Activated CD8-positive, alpha-beta memory T cell treated with anti-CD3 and anti-CD28 coated beads, Interleukin-2, amount 50 U/mL, for 4 hours (primary cell): ENCODE results near the gene ARX.

Source experiments
- DNase-seq: peaks from one replicate; pipeline ENCODE4 v3.0.0-alpha.2; 2020

The ARX gene

DNA sequence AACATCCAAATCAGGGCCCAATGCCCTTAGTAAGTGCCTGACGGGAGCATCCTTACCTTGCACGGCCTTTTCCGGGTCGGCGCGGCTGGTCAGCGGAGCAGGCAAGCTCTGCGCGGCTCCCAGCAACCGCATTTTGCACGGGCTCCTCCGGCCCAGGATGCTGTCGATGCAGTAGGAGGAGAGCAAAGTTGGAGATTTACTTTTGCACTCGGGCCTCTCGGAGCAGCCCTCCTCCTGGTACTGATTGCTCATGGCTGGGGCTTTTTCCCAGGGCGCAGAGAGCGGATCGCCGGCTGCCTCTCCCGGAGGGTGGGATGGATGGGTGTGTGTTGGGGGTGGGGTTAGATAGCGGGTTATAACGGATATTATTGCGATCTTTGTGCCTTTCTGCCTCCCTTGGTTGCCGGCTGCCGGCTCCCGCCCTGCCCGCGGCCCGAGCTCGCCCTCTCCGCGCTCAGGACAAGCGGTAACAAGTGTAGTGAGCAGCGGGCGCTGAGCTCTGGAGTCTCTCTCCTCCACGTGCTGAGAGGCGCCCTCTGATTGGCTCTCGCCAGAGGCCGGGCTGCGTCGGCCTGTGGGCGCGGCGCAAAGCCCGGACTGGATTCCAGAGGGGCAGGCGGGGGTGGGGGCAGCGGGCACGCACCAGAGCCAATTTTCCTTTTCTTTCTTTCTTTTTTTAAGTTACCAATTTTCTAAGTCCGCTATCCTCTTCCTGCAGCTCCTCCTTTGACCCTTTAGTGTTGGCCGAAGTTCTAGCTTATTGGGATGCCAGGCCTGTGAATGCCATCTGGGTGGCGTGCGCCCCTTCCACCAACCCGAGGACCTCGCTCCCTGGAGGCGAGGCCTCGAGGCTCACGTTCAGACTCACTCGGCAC, at the start of gene ARX:
Gene ARX, minus strand, starts transcription at position 480 of the 875 bp plus-strand sequence. Its CDS starts 228 bp downstream, at position 252.
- no peak for DNase-seq

DNA sequence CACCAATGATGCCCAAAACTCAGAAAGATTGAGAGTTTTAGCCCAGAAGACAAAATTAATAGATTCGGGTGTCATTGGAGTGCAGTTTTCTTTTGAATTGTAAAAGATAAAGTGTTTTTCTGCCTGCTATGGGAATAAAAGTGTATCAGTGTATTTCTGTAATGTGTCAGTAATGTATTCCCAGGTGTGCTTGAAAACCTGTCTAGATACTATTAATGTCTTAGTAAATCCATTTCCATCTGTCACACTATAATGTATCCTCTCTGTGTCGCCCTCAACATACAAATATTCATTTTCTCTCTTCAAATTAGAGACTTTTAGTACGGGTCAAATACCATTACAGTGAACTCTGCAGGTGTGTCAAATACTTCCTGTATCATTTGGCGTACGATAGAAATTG, 43.5 kb upstream of the ARX start:
- DNase-seq = no peak

DNA sequence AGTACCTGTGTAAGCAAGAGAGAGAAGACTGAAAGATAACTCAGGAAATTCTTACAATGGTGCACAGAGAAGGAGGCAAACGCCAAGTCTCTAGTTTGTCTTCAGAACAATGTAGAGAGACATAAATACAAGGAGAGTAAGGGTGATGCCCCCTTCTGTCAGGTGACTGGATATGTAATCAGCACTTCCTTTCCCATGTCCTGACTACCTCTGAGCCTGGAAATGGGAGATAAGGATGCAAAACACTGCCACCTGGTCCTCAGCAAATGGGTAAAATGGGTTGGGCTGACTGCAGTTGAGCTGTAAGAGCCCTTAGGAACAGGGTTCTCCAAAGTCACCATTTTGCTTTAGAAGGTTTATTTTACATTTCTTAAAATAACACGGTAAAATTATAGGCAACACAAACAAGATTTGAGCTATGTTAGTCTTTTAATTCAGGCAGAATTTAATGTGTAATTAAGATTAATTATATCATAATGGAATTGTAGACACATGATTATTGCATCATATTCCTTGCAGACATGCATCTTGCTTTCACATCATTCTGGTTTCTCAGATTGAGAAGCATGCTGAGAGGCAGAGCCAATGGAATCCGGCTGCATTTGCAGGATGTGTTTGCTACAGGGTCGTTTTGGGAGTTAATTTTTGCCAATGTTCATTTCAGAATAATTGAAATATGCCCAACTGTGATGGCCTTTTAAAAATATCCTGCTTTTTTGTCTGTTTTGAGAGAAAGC, 37.2 kb upstream of the ARX start:
- no peak for DNase-seq

DNA sequence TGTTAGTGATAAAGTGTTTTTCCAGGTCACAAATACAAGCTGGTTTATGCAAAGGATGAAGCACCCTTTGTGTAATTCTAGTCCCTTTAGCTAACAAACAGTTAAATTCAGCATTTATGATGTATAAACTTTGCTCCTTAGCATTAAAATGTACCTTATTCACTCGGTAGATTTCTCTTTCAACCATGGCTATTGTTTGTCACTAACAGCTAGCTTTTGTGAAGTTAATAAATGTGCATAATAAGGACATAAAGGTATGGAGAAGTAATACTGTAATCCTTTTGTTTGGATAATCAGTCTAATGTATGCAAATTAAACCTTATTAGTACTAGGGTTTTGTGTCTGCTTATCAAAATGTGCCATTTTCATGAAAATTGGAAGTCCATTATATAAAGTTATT, 34.2 kb upstream of the ARX start:
- no peak for DNase-seq

DNA sequence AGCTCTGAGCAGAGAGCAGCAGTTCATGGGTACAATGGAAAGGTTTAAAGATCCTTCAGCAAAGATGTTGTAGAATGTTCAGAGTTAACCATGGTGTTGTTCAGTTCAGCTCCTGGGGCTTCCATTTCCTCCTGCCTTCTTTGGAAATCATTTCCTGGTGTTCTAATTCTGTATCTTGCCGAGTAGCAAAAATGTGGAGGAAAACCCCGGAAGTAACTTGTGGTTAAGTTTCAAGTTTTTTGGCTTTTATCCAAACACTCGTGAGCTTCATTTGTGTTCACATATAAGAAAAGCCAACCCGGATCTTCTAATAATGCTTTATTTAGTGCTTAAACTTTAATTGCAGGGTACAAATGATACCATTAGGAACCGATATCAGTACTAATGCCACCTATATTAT, 33.6 kb upstream of the ARX start:
- DNase-seq = no peak

DNA sequence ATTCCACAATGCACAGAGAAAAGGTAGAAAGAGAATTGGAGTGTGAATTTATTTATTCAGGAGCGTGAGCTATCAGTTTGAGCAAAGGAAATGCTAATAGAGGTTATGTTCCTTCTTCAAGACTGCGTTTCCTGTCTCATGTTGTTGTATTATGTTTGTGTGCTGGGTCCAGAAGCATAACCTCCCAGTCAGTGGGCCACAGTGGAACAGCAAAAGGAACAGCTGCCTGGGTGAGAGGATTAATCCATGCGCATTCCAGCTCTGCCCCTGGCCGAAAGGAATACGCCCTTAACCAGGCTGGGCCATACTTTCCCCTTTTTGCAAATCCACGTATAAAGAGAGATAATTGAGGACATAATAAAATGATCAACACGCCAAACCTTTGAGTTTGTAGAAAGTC, 32.4 kb upstream of the ARX start:
- DNase-seq = no peak

DNA sequence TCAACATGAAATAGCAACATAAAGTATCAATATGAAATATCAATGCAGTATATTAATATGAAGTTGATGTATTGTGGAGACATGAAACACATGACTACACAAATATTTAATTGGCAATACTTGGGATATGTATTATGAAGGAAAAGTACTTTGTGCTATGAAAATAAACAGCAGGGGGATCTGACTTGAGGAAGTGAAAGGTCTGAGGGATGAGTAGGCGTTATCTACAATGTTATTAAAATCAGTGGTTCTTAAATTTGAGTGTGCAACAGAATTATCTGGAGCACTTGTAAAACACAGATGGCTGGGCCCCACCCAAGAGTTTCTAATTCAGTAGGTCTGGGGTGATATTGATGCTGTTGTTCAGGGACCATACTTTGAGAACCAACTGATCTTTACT, 27.4 kb upstream of the ARX start:
- DNase-seq = no peak

DNA sequence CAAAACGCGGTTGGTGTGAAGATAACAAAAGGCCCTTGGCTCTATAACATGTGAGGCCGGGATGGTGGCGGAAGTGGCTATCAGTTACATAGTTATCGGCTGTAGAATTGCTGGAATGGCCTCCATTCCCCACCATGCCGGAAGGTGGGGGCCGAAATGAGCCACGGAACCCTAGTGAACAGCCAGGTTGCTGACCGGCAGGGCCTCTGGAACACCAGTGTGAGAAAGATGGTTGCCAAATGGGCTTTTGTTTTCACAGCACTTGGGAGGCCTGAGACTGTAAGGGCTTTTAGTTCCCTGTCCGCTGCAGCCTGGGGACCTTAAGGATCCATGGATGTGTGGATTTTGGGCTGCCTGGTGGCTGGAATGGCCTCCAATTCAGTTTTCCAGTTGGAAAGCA, 23.3 kb upstream of the ARX start:
- no peak for DNase-seq

DNA sequence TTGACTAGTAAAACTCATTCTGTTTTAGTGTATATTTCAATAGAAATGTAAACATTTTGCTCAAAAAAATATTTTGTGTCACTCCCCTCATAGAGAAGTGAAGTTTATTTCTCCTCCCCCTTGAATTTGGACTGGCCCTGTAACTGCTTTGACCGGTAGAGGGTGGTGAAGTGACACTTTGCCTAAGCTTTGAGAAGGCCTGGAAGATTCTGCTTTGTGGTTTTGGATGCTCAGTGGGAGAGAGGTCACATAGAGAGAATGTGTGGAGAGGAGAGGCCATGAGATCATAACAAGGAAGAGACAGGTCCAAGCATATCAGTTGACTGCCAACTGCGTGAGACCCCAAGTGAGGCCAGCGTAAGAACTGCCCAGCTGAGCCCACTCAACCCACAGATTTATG, 19.1 kb upstream of the ARX start:
- DNase-seq = no peak

DNA sequence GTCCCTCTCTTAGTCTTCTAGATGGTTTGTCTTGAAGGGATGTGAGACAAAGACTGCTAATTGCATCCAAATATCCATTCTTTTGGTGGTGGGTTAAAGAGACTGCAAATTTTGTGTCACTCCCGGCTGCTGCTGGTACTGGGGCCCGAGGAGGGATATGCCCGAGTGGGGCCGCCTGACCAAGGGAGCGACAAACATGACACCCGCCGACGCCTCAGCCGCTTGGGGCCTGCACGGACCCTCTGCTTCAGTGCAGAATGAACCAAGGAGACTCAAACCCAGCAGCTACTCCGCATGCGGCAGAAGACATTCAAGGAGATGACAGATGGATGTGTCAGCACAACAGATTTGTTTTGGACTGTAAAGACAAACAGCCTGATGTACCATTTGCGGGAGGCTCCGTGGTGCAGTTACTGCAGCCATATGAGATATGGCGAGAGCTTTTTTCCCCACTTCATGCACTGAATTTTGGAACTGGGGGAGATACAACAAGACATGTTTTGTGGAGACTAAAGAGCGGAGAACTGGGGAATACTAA, 13.6 kb upstream of the ARX start:
- DNase-seq = no peak

DNA sequence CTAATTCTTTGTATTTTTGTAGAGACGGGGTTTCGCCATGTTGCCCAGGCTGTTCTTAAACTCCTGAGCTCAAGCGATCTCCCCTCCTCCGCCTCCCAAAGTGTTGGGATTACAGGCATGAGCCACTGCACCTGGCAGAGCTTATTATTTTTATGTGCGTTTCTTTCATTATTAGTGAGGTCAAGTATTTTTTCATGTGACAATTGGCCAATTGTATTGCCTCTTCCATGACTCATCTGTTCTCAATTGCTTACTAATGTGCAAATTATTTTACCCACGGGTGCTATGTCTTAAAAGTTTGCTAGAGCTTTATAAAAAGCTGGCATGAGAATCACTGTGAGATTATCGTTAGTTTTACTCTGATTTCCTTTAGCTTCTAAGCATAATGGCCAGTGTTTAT, 13.0 kb upstream of the ARX start:
- DNase-seq = no peak

DNA sequence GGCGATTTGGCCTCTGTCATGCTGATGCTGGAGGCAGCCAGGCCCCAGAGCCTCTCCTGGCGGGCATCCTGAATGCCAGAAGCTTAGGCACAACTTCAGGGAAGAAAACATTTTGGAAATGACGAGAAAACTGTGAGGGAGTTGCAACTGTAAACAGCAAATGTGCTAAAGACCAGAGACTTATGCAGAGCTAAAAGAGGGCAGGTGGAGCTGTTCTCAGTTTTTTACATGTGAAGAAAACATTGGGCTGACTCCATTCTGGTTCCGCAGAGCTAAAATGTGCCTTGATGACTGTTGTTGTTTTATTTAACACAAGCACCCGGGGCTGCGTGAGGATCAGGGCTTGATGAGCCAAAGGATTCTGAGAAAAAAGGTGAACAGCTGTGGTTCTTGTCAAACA, 10.8 kb upstream of the ARX start:
- no peak for DNase-seq

DNA sequence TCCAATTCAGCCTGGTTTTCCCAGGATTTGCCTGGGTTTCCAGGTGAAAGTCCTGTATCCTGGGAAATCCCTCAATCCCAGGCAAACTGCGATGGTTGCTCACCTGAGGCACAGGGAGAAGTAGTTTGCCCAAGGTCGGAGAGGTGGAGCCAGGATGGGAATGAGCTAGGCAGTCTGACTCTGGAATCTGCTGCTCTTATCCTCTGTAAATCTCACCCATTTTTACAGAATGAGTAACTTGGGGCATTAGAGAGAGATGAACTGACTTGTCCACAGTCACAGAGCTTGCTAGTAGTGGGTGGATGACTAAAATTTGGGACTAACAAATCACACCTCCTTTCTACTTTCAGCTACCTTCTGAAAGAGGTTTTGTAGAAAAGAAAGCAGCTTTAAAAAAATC, 9.8 kb upstream of the ARX start:
- DNase-seq = no peak

DNA sequence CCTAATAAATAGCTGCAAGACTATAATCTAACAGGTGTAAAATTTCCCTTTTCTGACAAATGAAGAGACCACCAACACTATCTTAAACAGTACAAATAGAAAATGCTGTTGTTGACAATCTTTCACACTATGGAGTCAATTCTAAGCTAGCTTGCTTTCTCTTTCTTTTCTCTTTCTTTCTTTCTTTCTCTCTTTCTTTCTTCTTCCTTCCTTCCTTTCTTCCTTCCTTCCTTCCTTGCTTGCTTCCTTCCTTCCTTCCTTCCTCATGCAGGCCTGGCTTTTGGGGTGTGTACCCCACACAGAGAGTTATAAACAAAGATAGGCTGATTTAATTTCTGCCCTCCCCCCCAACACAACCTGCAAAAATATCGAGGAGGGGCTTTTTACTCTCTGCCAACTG, 8.1 kb upstream of the ARX start:
- no peak for DNase-seq

DNA sequence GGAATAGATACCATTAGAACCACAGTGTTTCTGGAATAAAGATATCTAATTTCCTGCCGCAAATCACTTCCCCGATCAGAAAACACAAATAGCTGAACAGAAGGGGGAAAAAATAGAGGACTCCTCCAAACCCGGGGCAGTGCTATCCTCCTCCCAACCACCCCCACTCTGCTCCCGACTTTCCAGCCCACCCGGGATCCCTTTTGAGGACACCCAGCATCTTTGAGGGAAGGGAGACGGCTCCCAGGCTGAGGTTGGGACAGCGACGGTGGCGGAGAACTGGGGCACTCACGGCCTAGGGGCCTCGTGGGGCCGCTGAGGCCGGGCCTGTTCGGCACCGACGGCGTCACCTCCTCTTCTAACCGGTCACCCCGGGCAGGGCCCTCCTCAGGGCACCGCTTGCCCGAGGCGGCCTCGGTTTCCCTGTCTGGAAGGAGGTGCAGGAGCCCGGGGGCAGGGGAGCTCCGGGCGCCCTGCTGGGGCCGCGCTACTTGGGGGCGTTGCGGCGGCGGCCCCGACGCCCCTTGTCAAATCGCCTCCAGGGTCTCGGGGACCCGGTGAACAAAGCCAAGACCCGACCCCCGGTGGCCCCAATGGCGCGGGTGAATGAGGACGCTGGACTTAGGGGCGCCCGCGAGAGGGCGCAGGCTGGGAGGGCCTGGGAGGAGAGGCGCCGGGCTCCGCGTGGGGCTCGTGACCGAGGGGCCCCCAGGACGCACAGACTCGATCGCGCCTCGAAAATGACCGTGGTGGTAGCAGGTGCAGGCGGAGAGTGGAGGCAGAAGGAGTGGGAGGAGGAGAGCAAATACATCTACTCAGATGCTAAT, 6.9 kb upstream of the ARX start:
- no peak for DNase-seq

DNA sequence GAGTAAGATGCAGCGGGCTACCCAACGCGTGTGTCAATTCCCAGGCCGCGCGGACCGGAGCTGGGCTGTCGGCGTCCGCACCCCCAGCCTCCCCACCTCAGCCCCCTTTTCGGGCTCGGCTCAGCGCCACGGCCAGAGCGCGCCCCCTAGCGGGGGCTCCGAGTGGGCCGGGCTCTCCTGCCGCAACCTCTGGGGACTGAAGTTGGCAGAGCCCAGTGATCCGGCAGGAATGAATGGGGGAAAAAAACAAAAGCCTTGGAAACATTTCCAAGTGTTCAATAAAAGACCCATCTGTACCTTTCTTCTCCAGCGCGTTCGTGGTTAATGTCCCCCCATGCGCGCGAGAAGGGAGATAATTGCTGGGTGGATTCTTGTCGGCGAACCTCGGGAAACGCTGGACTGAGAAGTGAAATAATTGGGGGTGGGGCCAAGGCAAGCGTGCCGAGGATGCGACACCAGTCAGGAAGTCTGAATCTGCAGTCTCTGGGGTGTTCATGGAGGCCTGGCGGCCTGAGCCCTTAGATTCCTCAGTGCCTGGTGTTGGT, 5.2 kb upstream of the ARX start:
- no peak for DNase-seq

DNA sequence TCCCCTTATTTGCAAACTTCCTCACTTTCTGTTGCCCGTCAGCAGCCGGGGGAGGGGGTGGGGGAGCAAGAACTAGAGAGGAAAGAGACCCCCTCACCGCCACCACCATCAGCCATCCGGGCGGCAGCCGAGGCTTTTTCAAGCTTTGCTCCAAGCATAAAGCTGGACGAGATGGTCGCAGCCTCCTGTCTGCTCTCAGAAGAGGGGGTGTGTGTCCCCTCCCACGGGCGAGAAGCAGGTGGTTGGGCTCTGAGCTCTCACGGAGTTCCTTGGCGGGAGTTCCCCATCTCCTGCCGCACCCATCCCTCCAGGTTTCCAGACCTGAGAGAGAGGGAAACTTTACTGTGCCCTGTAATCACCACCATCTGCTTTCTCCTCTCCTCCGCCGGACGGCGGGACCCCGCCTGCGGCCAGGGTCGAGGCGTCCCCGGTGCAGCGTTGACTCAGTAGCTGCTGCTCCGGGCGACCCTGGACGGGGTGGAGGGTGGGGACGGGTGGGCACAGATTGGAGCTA, 4.7 kb upstream of the ARX start:
- no peak for DNase-seq

DNA sequence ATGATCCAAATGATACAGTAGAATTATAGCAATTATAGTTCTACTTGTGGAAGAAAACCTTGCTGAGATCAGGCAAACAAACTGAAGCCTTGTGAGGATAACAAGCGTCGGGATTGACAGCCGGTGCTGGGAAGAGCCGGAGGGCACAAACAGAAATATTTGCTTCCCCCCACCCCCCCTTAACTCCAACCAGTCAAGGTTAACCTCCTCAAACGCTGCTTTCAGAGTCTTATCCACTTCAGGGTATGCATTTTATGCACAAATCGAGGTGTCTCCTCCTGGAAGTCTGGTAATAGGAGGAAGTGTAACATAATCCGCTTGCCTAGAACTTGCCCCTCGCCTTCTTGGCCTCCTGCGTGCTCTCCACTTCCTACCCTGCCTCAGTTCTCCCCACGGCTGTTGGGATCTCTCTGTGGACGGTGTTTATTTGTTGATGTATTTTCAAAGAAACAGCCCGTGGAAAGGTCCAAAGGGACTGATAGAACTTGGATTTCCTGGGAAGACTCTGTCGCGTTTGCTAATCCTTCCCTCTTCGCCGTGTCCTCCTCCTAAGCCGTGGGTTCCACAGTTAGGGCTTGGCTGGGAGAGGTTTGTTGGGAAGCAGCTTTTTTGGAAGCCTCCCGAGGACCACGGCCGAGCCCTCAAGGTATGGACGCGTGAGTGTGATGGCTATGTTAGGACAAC, 4.1 kb upstream of the ARX start:
- no peak for DNase-seq

DNA sequence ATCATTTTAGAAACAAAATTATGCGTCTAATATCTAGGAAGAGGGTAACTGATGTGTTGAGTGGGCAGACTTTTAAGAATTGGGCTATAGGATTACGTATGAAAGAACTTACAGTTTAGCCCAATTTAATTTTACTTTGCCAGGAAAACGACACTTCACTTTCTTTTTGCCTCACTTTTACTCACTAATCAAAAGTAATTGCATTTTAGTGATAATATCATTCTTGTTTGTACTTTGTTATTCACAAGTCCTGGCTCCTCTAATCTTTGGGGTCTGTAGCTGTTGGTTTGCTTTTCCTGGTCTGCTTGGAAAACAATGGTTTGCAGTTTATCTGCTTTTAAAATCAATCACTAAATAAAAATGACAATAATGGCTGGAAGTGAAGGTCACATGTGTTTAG, 2.9 kb upstream of the ARX start:
- no peak for DNase-seq

DNA sequence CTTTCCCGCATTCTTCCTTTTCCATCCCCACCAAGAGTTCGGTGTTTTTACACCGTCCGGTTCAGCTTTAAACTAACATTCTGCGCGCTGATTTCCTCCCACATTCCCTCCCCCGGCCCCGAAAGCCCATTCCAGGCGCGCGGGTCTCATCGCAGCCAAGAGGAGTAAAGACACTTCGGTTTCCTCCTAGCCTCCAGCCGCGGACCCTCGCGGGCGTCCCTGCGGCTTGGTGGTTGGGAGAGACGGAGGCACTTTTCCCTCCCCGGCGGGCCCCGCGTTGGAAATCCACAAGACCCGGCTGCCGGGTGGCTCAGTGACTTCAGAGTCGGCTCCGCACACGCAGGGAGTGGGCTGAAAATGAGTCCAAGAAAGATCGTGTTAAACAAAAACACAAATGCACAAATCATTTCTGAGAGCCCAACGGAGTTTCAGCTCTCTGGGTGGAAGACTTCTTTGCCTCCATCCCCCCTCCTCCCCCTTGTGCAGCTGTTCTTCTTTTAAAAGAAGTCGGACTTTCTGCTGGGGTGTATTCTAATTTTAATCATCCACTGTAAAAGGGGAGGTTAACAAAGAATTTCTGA, 2.0 kb upstream of the ARX start:
- DNase-seq = no peak

DNA sequence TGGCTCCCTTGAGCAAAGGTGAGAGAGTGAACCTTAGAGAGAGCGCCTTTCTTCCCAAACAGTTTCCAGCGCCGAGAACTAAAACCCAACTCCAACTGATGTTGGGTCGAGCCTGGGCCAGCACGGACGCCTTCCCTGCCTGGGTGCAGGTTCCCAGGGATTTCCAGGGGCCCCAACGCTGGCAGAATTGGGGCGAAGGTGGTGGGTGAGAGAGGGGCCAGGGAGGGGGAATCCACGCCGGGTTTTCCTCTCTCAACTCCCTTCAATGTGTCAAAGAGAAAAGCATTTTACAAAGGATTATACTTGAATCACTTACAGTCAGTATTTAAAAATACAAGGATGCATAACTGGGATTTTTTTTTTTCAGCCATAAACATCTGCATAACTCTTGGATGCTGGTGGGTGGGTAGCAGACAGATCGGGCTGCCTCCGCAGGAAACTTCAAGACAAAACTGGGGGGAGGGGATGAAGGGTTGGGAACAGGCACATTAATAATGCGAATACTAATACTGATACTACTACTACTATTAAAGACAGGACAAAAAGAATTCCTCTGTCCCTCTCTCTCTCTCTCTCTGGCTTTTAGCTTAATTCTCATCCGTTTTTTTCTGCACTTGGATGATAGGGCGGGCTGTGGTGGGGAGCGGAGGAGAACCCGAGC, 1.3 kb upstream of the ARX start:
- no peak for DNase-seq
